ENCODE measurements around the gene ABI3. TPM values are rescaled to one million over a fixed set of nuclear protein-coding genes. Genes with fewer than 3 reads are reported as not detected.

Gene ABI3
- total RNA-seq, 1 experiment from 2014 or later: not detected

GRCh38 chr17:49209061-49209571 lies 1.4 kb upstream of the ABI3 start:
- Histone ChIP-seq H3K27me3 (ENCODE audit: low read length) (peaks cover 23% of the 10 kb centered on the region; the same call in 1 of the 2 replicates), H3F3A (ENCODE audit: low read length, unreplicated experiment) (no peaks in the 10 kb centered on the region), H3K9ac (ENCODE audit: low read length) (no peak overlapping the region), H3K4me2 (ENCODE audit: low read length) (no peak overlapping the region), H3K4me3 (ENCODE audit: low read length) (no peak overlapping the region), H3K4me1 (ENCODE audit: insufficient read depth, low read length) (no peaks in the 10 kb centered on the region), H3K9me2 (replicated peaks; ENCODE audit: low read length) (no peaks in the 10 kb centered on the region), H3K27ac (ENCODE audit: low read length) (no peak overlapping the region), H2AFZ (ENCODE audit: low read length) (no peak overlapping the region), H4K20me1 (ENCODE audit: low read length) (no peaks in the 10 kb centered on the region), H3K79me2 (ENCODE audit: low read length) (no peaks in the 10 kb centered on the region), H3K36me3 (ENCODE audit: low read depth, low read length) (no peaks in the 10 kb centered on the region), H3K9me3 (ENCODE audit: low read length) (no peaks in the 10 kb centered on the region)
- DNase-seq (no peak), ATAC-seq (no peak)
- POLR2A ChIA-PET (ENCODE audit: unreplicated experiment): no interaction called here
- CTCF ChIA-PET: no interaction called here
- TF ChIP-seq EZH2 (IDR thresholded peaks at IDR 0.05; ENCODE audit: low read length, unreplicated experiment) (no peak), EZH2phosphoT487 (IDR thresholded peaks at IDR 0.05; ENCODE audit: borderline replicate concordance, low read length) (no peak), CTCF (conservative IDR thresholded peaks at IDR 0.05; ENCODE audit: low read depth, low read length) (no peak)
- no TSS peak for BruUV-seq (replicated peaks)
- intact Hi-C loops (cut with micrococcal nuclease): no loop called here

GRCh38 chr17:49213399-49213798 lies 2.9 kb downstream of the ABI3 start:
- no peaks in the 10 kb centered on the region for H3K27me3 ChIP-seq (ENCODE audit: low read length)
- no peaks in the 10 kb centered on the region for H3K36me3 ChIP-seq (ENCODE audit: low read depth, low read length)
- ChIA-PET POLR2A (ENCODE audit: unreplicated experiment) (no interaction called here), CTCF (no interaction called here)
- H3K4me1 ChIP-seq (ENCODE audit: insufficient read depth, low read length): no peaks in the 10 kb centered on the region
- no peaks in the 10 kb centered on the region for H4K20me1 ChIP-seq (ENCODE audit: low read length)
- H3K9me2 ChIP-seq (replicated peaks; ENCODE audit: low read length): no peaks in the 10 kb centered on the region
- intact Hi-C loops (cut with micrococcal nuclease): no loop called here
- DNase-seq: no peak
- BruUV-seq (replicated peaks): no TSS peak
- no peak overlapping the region for H2AFZ ChIP-seq (ENCODE audit: low read length)
- no peaks in the 10 kb centered on the region for H3K9me3 ChIP-seq (ENCODE audit: low read length)
- no peak overlapping the region for H3K4me2 ChIP-seq (ENCODE audit: low read length)
- no peak for ATAC-seq
- H3K27ac ChIP-seq (ENCODE audit: low read length): no peak overlapping the region
- H3K4me3 ChIP-seq (ENCODE audit: low read length): no peak overlapping the region
- TF ChIP-seq EZH2phosphoT487 (IDR thresholded peaks at IDR 0.05; ENCODE audit: borderline replicate concordance, low read length): no peak
- no peak for TF ChIP-seq CTCF (conservative IDR thresholded peaks at IDR 0.05; ENCODE audit: low read depth, low read length)
- TF ChIP-seq EZH2 (IDR thresholded peaks at IDR 0.05; ENCODE audit: low read length, unreplicated experiment): no peak
- H3F3A ChIP-seq (ENCODE audit: low read length, unreplicated experiment): no peaks in the 10 kb centered on the region
- no peaks in the 10 kb centered on the region for H3K79me2 ChIP-seq (ENCODE audit: low read length)
- H3K9ac ChIP-seq (ENCODE audit: low read length): no peak overlapping the region

- Histone ChIP-seq H3K4me1 (ENCODE audit: insufficient read depth, low read length) (no peaks in the 10 kb centered on the region), H3K27ac (ENCODE audit: low read length) (no peak overlapping the region), H3K9me3 (ENCODE audit: low read length) (no peaks in the 10 kb centered on the region), H3K4me2 (ENCODE audit: low read length) (no peak overlapping the region), H3K27me3 (ENCODE audit: low read length) (no peaks in the 10 kb centered on the region), H3F3A (ENCODE audit: low read length, unreplicated experiment) (no peaks in the 10 kb centered on the region), H3K4me3 (ENCODE audit: low read length) (no peak overlapping the region), H3K9me2 (replicated peaks; ENCODE audit: low read length) (no peaks in the 10 kb centered on the region), H4K20me1 (ENCODE audit: low read length) (no peaks in the 10 kb centered on the region), H3K36me3 (ENCODE audit: low read depth, low read length) (no peaks in the 10 kb centered on the region), H2AFZ (ENCODE audit: low read length) (no peak overlapping the region), H3K79me2 (ENCODE audit: low read length) (no peaks in the 10 kb centered on the region), H3K9ac (ENCODE audit: low read length) (no peak overlapping the region)
- DNase-seq: no peak
- intact Hi-C loops (cut with micrococcal nuclease): no loop called here
- no peak for TF ChIP-seq CTCF (conservative IDR thresholded peaks at IDR 0.05; ENCODE audit: low read depth, low read length)
- no peak for TF ChIP-seq EZH2phosphoT487 (IDR thresholded peaks at IDR 0.05; ENCODE audit: borderline replicate concordance, low read length)
- no peak for TF ChIP-seq EZH2 (IDR thresholded peaks at IDR 0.05; ENCODE audit: low read length, unreplicated experiment)
- no peak for ATAC-seq
- ChIA-PET CTCF (no interaction called here), POLR2A (ENCODE audit: unreplicated experiment) (no interaction called here)
- no TSS peak for BruUV-seq (replicated peaks)
Measured at GRCh38 chr17:49213847-49214246, 3.3 kb downstream of the ABI3 start.

Measured in PC-3 (cell line).